HG03342 (cell line): Measurements from ENCODE around the gene TRIM4.
"Not testable (repeated sequence)": the region's sequence is repeated elsewhere in the genome, so short reads cannot be mapped to it uniquely, and the experiment has no call there.

ENCODE experiments used
- ATAC-seq: cut with Tn5 transposase; IDR thresholded peaks from one replicate; pipeline ENCODE4 v1.9.1; 2021; ENCODE audit warnings: mild to moderate bottlenecking, moderate library complexity; ENCODE audit not compliant: unreplicated experiment

TRIM4 gene

DNA sequence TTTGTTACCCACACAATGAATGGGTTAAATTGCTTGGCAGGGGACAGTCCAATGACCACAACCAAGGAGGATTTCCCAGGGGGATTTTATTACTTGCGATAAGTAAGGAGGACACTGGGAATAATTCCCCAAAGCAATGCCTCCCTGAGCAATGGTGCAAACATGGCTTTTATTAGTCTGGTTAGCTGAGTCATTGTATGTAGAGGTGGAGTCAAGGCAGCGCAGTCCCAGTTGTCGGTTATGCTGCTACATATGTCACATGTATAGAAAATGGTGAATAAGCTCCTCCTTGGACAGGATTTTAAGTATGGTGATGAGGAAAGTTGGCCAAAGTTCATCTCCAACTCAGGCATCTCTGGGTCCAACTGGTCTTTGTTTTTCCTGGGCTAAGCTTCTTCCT is 3.9 kb upstream of the TRIM4 start:
- ATAC-seq = no peak

- ATAC-seq = no peak
Measured at GRCh38 chr7:99920149-99920548, 819 bp upstream of the TRIM4 start.

GRCh38 chr7:99919814-99920112 is 433 bp upstream of the TRIM4 start:
- no peak for ATAC-seq

- ATAC-seq = no peak
Measured at GRCh38 chr7:99910976-99911375, 8.4 kb downstream of the TRIM4 start.

DNA sequence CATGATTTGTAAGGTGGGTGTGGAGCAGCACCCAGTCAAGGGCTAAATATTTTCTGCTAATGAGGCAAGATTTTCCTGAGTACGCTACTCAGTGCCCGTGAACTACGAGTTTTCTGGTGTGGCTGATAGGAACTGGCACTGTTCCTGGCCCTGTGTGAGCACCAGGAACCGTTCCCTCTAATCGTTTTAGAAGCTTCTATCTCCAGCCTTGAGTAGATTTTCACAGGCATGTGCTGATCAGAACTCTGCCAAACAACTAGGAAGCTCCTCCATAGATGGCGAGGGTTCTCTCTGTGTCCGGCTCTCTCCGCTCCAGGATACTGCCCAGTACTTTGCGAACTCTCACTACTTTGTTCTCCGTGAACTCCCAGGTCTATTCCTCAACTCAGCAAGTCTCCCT is 17.7 kb downstream of the TRIM4 start:
- ATAC-seq = no peak

GRCh38 chr7:99899830-99900519 is 19.4 kb downstream of the TRIM4 start:
- ATAC-seq = no peak

DNA sequence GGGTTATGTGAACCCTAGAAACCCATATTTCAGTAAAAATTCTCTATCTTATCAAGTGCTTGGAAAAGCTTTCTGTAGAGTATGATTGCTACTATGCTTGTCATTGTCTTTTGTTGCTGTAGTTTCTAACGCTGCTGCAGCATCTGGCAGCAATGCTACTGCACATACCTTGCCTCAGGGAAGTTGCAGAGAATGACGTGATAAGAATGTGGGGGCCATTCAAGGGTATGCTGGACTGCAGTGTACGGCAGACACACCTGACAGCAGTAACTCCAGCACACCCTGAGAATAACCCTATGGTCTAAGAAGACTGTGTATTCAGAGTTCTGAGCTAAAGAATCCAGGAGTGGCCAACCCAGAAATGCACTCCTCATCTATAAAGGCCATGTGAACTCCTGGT is 20.5 kb downstream of the TRIM4 start:
- ATAC-seq = no peak

GRCh38 chr7:99898023-99898357 is 21.3 kb downstream of the TRIM4 start:
- no peak for ATAC-seq

GRCh38 chr7:99897322-99898022 is 21.9 kb downstream of the TRIM4 start:
- ATAC-seq = no peak

- ATAC-seq = no peak
Measured at GRCh38 chr7:99894738-99895137, 24.6 kb downstream of the TRIM4 start.

DNA sequence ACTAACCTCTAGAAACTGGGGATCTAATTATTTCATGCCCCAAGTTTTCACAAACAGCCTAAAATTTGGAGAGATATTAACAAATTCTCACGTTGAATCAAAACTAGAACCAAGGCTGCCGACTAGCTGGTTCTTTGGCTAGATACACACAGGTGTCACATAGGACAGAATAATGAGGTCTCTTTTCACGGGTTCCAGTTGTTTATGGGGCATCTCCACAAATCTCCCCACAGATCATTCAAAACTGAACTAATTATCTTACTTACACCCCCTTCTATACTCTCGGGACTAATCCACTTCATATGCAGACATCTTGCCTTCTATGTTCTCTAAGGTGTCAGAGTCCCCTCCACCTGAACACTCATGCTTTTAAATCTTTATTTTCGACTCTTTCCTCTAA is 26.1 kb downstream of the TRIM4 start:
- no peak for ATAC-seq

DNA sequence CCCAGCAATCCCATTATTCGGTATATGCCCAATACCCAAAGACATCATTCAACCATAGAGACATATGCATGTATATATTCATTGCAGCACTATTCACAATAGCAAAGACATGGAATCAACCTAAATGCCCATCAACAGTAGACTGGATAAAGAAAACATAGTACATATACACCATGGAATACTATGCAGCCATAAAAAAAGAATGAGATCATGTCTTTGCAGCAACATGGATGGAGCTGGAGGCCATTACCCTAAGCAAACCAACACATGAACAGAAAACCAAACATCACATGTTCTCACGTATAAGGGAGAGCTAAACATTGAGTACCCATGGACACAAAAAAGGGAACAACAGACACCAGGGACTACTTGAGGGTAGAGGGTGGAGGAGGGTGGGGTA is 29.0 kb downstream of the TRIM4 start:
- not testable (repeated sequence) for ATAC-seq

GRCh38 chr7:99888366-99888765 is 31.0 kb downstream of the TRIM4 start:
- ATAC-seq = not testable (repeated sequence)

DNA sequence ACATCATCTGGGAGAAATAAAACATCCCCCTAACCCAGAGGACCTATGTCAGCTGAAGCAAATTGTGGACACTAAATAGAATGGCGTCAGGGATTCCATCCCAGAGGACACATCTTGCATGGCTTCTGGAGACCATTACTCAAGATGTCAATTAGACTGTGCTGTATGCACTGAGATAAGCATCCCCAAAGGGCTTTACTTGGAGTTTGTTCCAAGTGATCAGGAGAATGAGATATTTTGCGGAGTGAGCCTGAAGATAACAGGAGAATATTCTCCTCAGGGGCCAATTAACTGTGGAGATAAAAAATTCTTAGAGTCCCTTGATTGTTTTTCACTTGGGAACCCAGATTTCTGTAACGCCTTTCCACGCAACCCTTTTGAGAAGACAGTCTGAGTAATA is 38.0 kb downstream of the TRIM4 start:
- no peak for ATAC-seq

DNA sequence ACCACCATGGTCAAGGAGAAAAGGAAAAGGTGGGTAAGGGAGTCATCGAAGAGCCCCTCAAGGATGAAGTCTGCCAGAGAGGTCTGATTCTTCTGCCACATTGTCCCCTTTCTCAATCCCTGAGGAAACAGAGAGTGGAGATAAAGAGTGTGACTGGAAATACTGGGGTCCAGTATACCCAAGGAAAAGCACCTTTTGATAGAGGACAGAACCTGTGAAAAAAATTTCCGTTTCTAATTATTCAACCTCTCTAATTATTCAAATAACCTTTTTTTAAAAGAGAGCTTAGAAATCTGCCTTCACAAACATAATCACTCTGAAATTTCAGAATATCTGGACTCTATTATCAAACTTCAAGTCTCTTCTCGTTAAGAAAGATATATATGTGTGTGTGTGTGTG is 42.4 kb downstream of the TRIM4 start, which contains the start of gene OR2AE1:
Gene OR2AE1 (minus strand): TSS at position 101 of the 400 bp plus-strand sequence. CDS start 0 bp downstream, at position 101.
- no peak for ATAC-seq

GRCh38 chr7:99876491-99876890 is 42.8 kb downstream of the TRIM4 start:
- ATAC-seq = no peak

DNA sequence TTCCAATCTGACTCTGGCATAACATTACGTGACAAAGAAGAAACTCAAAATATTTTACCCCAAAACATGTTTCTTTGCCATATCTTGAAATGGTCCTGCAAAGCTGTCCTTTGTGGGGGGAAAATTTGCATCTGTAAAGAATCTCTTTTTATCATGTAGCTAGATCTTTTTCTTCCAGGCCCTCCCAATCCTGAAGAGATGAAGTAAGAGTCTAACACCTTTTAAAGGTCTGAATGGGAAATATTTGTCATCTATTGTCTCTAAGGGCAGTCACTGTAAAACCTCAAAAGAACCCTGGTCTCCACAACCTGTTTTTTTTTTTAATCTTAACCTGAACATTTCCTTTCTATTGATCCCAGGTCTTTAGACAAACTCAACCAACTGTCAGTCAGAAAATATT is 51.1 kb downstream of the TRIM4 start:
- ATAC-seq = no peak

- ATAC-seq = not testable (repeated sequence)
Measured at GRCh38 chr7:99867477-99867876, 51.9 kb downstream of the TRIM4 start.

DNA sequence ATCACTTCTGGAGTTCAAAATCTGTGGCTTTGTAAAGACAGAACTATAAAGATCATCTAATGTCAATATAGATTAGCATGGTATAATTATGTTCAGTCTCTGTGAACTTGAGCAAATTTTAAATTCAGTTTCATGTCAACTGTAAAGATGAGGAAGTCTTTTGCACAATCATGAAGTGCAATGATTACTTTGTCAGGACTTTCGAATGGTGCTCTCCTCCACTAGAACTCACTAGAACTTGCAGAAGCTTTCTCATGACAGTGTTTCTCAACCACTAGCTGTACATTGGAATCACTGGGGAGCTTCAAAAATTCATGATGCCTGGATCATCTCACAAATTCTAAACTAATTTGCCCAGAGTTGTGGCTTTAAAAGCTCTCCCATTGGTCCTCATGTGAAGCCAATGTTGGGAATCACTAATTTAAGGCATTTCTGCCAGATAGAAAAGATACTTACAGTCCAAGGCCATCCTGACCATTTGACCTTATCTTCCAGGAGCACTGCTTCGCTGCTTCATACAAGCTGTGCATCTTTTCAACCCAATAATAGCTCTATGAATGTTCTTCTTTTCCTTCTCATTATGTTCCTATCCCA is 55.4 kb downstream of the TRIM4 start:
- ATAC-seq = no peak

GRCh38 chr7:99860281-99861127 is 58.8 kb downstream of the TRIM4 start:
- ATAC-seq = no peak

DNA sequence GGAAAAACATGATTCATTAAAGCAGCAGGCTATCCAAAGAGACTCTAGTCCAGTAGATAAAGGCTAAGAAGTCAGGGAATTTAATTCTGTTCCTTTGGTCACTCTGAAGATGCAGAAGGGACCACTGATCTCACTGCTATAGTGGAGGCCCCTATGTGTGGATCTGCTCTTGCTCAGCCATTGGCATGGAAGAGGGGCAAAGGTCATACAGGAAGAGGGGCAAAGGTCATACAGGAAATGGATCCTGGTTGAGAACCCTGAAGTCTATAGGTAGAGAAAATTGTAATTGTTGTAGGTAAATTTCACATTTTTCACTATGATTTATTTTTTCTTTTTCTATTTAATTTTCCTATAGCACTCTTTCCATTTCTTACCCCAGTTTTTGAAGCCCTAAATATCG is 64.1 kb downstream of the TRIM4 start:
- ATAC-seq = no peak
